GM21447 (cell line): ENCODE results near the gene GNPNAT1.

Source experiments
- ATAC-seq: cut with Tn5 transposase; IDR thresholded peaks from one replicate; pipeline ENCODE4 v1.9.1; 2021; ENCODE audit not compliant: unreplicated experiment

GNPNAT1 gene

GRCh38 chr14:52791223-52792096, at the start of gene GNPNAT1:
Gene GNPNAT1 (minus strand): TSS chr14:52791607. CDS start chr14:52784650, 6,957 bp downstream.
- peak; percentile 81 for ATAC-seq

DNA sequence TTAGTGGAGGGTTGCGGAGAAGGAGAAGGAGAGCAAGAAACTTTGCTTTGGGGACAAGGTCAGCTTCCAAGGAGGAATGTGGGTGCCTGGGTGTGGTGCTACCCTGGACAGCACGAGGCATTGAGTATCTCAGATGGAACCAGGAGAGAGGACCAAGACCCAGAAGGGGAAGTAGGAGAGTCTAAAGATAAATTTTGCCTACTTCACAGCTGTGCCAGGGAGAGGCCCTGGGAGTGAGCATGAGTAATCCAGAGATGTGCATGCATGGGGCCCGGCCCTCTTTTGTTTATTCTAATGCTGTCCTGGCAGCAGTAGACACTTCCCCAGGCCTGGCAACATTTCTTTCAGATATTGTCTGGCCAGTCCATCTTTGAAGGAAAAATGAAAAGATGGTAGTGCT, 49.5 kb upstream of the GNPNAT1 start:
- ATAC-seq = no peak

DNA sequence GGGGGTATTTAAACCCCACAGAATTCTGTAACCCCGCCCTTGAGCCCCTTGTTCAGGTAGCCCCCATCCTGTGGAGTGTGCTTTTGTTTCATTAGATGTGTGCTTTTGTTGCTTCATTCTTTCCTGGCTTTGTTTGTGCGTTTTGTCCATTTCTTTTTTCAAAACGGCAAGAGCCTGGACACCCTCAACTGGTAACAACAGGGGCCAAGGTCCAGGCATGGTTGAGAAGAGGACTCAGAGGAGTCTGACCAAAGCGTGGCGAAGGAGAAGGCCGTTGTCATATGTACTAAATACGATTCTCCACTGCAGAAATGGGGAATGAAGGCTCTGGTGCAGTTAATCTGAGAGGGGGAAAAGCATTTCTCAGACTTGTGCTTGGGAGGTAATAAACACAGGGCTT, 46.0 kb upstream of the GNPNAT1 start:
- no peak for ATAC-seq

DNA sequence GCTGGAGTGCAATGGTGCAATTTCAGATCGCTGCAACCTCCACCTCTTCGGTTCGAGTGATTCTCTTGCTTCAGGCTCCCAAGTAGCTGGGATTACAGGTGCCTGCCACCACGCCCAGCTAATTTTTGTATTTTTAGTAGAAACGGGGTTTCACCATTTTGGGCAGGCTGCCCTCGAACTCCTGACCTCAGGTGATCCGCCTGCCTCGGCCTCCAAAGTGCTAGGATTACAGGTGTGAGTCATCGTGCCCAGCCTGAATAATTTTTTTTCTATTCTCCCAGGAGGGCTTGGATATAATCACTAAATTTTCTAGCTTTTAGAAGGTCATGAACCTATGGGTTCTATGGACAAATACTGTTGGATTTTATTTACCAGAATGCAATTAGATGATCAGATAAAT, 44.7 kb upstream of the GNPNAT1 start:
- ATAC-seq = no peak

DNA sequence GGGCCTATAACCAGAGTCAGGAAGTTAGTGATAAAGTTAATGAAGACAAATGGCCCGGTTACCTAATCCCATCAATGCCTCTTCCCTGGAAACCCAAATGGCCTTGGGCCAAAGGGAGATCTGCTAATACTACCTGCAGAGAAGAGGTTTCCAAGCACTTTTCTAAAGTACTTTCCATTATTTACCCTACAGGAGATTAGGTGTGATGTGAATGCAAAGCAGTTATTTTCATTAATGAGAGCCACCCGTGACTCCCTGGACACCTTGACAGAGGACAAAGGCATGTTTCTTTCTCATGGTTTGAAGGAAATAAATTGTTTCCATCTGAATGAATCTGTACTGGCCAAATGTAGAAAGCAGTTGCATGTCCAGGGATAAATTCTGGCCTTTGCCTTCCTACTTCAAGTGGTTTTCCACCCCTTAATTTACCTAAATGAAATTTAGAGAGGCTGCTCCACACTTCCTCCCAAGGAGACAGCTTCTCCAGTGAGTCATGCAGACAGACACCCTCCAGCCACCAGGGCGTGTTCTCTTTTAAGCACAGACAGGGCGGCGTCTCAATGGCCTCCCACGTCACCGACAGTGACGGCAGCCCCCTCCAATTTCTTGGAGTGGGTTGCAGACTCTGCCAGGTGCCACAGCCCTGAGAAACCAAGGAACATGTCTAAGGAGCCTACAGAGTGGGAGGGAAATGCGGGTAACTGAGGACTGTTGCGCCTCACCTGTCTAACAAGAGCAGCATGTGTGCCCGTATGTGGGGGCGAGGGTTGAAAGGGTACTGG, 43.9 kb upstream of the GNPNAT1 start:
- no peak for ATAC-seq

- no peak for ATAC-seq
Measured at GRCh38 chr14:52834440-52834842, 43.0 kb upstream of the GNPNAT1 start.

DNA sequence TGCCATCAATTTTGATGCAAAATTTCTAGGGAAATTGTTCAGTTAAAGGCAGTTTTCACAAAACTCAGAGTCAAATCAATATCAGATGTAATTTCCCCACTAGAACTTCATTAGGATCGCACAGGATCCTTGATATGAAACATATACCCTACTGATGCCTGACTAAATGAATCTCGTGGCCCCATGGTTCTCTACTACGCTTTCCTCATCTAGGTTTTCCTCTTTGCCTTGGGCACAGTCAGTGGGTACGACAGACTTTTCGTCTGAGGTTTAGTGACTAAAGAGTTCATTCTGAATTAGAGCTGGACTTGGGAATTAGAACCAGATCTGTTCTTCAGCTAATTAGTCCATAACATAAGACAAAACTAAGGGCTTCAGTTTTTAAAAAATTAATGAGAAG, 42.5 kb upstream of the GNPNAT1 start:
- no peak for ATAC-seq

GRCh38 chr14:52829527-52830185, 38.2 kb upstream of the GNPNAT1 start:
- ATAC-seq = no peak

GRCh38 chr14:52827426-52827825, 36.0 kb upstream of the GNPNAT1 start:
- ATAC-seq = no peak

DNA sequence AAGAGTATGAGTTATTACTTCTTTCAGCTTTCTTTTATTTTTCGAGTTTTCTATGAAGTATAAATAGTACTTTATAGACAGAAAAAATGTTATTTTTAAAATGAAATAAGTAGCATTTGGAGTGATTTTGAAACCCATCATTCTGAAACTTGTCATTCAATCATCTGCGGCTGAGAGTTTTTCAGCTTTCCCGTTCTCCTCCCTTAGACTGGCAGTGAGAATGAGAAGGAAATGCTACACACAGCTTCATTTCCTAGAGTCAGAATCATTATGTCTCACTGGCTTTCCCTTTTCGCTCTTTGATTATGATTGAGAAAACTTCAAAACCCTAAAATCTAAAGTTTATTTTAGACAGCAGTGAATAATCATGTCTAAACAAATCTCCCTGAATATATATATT, 33.7 kb upstream of the GNPNAT1 start:
- peak; percentile 58 for ATAC-seq

DNA sequence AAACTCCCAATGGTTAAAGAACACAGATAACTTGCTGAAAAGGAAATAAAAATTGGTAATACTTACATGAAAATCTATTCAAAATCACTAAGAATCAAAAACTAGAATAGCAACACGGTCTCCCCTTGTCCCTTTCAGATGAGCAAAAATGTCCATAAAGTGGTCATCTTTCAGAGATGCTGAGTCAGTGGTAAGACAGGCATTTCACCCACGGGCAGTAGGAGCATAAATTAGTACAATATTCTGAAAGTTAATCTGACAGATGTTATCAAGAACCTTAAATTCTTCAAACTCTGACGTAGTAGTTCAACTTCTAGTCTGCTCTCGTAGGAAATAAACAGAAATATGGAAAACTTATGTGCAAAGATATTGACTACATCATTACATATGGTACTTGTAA, 33.1 kb upstream of the GNPNAT1 start:
- no peak for ATAC-seq

- no peak for ATAC-seq
Measured at GRCh38 chr14:52821805-52822250, 30.4 kb upstream of the GNPNAT1 start.

GRCh38 chr14:52808101-52808500, 16.7 kb upstream of the GNPNAT1 start:
- no peak for ATAC-seq

GRCh38 chr14:52806115-52806514, 14.7 kb upstream of the GNPNAT1 start:
- no peak for ATAC-seq

DNA sequence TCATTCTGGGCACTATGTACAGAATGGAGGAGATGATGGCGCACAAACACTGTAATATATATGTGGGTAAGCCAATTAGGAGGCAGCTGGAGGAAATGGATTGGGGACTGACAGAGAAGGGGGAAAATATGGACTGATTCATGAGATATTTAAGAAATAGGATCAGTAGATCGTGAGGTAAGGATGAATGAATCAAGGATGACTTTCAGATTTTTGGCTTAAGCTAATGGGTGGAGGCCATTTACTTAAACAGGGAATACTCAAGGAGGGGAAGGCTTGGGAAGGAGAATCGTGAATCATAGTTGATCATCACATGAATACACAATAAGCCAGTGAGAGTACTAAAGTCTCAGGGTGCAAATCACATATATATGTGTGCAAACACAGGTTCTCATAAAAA, 11.2 kb upstream of the GNPNAT1 start:
- no peak for ATAC-seq

DNA sequence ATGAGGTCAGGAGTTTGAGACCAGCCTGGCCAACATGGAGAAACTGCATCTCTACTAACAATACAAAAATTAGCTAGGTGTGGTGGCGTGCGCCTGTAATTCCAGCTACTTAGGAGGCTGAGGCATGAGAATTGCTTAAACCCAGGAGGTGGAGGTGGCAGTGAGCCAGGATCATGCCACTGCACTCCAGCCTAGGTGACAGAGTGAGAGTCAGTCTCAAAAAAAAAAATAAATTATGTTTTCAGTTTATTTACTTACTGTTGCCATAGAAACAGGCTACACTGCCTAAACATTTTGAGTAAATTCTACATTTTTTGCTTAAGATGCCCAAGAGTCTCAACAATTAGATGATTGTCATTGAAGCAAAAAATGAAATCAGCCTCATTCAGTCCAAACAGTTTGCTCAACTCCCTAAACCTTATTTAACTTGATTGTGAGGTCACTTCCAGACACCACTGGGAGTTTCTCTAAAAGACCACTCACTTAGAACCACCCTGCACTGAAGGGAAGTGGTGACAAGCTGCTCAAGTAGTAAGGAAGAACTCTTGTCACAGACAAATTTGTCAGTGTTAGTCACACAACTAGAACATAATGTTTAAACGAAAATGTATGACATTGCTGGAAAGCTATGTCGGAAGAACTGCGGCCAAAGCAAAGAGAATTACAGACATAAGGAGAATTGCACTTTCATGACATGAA, 9.8 kb upstream of the GNPNAT1 start:
- ATAC-seq = no peak

DNA sequence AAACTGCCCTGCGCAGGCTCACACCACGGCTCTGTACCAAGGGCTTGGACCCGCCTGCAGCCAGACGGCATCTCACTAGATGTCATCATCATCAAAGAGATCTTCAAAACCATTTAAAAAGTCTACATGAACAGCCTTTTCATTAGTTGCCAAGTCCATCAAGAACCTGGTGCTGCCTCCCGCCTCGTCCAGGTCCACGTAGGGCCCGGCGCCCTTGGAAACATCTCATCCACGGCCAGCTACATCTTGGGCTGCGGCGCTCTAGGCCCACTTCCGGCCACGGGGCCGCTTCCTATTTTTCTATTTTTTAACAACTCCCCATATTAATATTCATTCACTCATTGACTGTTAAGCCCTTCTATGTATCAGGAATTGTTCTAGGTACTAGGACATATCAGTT, 7.4 kb upstream of the GNPNAT1 start:
- no peak for ATAC-seq

- no peak for ATAC-seq
Measured at GRCh38 chr14:52797653-52798052, 6.2 kb upstream of the GNPNAT1 start.

DNA sequence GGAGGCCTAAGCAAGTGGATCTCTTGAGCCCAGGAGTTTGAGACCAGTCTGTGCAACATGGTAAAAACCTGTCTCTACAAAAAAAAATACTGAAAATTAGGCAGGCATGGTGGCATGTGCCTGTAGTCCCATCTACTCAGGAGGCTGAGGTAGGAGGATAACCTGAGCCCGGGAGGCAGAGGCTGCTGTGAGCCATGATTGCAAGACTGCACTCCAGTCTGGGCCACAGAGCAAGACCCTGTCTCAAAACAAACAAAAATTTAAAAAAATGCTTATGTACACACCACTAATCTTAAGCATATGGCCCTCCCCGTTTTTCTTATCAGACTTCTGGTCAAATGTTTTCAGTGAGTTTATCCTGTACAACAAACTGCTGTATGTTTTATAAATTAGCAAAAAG, 1.7 kb upstream of the GNPNAT1 start:
- no peak for ATAC-seq

- ATAC-seq = no peak
Measured at GRCh38 chr14:52792097-52792415, 649 bp upstream of the GNPNAT1 start.

- no peak for ATAC-seq
Measured at GRCh38 chr14:52790756-52791222, 618 bp downstream of the GNPNAT1 start.
